HFFc6 (cell line): ENCODE measurements around the gene DCTN2. TPM values are rescaled to one million over a fixed set of nuclear protein-coding genes. Genes with fewer than 3 reads are reported as not detected.
A peak's percentile ranks its signal among the peaks of the same experiment; 100 is the strongest.

Source experiments
- DNase-seq: peaks from one replicate; pipeline ENCODE4 v3.0.0-alpha.2; 2018
- H3K27ac Mint-ChIP-seq: 2 replicates; pipeline ENCODE4 v1.8.0; 2020; ENCODE audit warnings: mild to moderate bottlenecking, mixed read lengths
- H3K27me3 Mint-ChIP-seq: 2 replicates; pipeline ENCODE4 v1.8.0; 2021; ENCODE audit warnings: mild to moderate bottlenecking, moderate library complexity, mixed read lengths; ENCODE audit not compliant: insufficient read depth
- H3K36me3 Mint-ChIP-seq: 2 replicates; pipeline ENCODE4 v1.8.0; 2021; ENCODE audit warnings: low read depth, mixed read lengths
- H3K4me1 Mint-ChIP-seq: 2 replicates; pipeline ENCODE4 v1.8.0; 2020; ENCODE audit warnings: low read depth, mixed read lengths
- H3K4me3 Mint-ChIP-seq: 2 replicates; pipeline ENCODE4 v1.8.0; 2020; ENCODE audit warnings: mild to moderate bottlenecking, moderate library complexity, mixed read lengths
- H3K9me3 Mint-ChIP-seq: 2 replicates; pipeline ENCODE4 v1.8.0; 2020; ENCODE audit warnings: mild to moderate bottlenecking, mixed read lengths
- total RNA-seq, 6 experiments: library from RNA; stranded (reverse); fragmentation: NEBNext Ultra II Directional; extraction: Animal tissue kit (Norgen Biotek cat#: 25700); gene quantifications; 2 replicates in 1 of 6; 3 replicates in 5 of 6; pipeline ENCODE4 v1.2.3, GENCODE V29; 2021
- TF ChIP-seq, protein P1 (sequence below): fragments of 200-600 bp; sonication (generic); IDR thresholded peaks from 2 replicates; pipeline ENCODE4 v1.5.0; 2021; ENCODE audit warnings: antibody characterized with exemption, mild to moderate bottlenecking

DCTN2 gene
- total RNA-seq, 6 experiments from 2014 or later = 110 to 123 (median 116) TPM

DNA sequence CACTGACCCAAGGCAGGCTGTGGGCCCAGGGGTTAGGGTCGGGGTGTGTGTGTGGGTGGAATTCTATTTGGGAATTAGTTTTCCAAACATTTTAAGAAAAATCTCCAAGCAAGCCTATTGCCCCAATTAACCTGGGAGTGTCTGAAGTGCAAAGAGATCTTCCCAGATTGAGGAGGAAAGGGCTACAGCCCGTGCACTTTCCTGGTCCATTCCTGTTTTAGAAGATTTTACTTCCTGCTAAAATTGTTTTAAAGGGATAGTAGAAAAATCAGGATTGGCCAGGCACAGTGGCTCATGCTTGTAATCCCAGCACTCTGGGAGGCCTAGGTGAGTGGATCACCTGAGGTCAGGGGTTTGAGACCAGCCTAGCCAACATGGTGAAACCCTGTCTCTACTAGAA is 5.3 kb downstream of the DCTN2 start:
- Mint-ChIP-seq H3K36me3 (peaks cover 45% of the 10 kb centered on the region), H3K4me3 (no peak overlapping the region), H3K9me3 (no peaks in the 10 kb centered on the region), H3K27me3 (no peaks in the 10 kb centered on the region; the same call in 1 of the 2 replicates), H3K27ac (no peak overlapping the region), H3K4me1 (peaks cover 38% of the 10 kb centered on the region)
- TF ChIP-seq, protein P1, sequence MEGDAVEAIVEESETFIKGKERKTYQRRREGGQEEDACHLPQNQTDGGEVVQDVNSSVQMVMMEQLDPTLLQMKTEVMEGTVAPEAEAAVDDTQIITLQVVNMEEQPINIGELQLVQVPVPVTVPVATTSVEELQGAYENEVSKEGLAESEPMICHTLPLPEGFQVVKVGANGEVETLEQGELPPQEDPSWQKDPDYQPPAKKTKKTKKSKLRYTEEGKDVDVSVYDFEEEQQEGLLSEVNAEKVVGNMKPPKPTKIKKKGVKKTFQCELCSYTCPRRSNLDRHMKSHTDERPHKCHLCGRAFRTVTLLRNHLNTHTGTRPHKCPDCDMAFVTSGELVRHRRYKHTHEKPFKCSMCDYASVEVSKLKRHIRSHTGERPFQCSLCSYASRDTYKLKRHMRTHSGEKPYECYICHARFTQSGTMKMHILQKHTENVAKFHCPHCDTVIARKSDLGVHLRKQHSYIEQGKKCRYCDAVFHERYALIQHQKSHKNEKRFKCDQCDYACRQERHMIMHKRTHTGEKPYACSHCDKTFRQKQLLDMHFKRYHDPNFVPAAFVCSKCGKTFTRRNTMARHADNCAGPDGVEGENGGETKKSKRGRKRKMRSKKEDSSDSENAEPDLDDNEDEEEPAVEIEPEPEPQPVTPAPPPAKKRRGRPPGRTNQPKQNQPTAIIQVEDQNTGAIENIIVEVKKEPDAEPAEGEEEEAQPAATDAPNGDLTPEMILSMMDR = no peak
- no peak for DNase-seq

GRCh38 chr12:57541001-57541400 is 6.0 kb downstream of the DCTN2 start:
- peaks cover 38% of the 10 kb centered on the region for H3K36me3 Mint-ChIP-seq
- H3K27me3 Mint-ChIP-seq = no peaks in the 10 kb centered on the region; the same call in 1 of the 2 replicates
- no peak for DNase-seq
- TF ChIP-seq, protein P1 = no peak
- H3K27ac Mint-ChIP-seq = peak overlapping the region; percentile 51
- H3K9me3 Mint-ChIP-seq = no peaks in the 10 kb centered on the region
- H3K4me3 Mint-ChIP-seq = no peak overlapping the region
- peaks cover 35% of the 10 kb centered on the region for H3K4me1 Mint-ChIP-seq

- Mint-ChIP-seq H3K4me1 (peaks cover 20% of the 10 kb centered on the region), H3K27ac (no peak overlapping the region), H3K36me3 (peaks cover 37% of the 10 kb centered on the region)
These were observed 7.7 kb downstream of the DCTN2 start for GRCh38 chr12:57539134-57539768.

DNA sequence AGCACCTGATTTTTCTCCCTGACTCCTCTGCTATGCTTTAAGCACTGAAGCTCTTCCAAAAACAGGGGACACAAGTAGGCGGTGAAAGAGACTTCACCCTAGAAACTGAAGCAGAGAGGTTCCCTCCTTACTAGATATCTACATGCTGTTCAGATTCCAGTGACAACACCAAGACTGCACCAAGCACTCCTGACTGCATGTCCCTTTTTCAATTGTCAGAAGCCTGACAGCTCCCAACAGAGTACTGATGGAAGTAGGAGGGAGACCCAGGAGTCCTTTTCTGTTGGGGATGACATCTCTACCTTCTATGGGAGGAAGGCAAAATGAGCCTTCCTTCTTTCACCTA is 10.4 kb downstream of the DCTN2 start:
- H3K4me3 Mint-ChIP-seq = no peak overlapping the region
- no peak overlapping the region for H3K27ac Mint-ChIP-seq
- TF ChIP-seq, protein P1 = no peak
- peaks cover 52% of the 10 kb centered on the region for H3K36me3 Mint-ChIP-seq
- H3K4me1 Mint-ChIP-seq = peaks cover 11% of the 10 kb centered on the region
- H3K27me3 Mint-ChIP-seq = no peaks in the 10 kb centered on the region
- H3K9me3 Mint-ChIP-seq = no peaks in the 10 kb centered on the region
- DNase-seq = no peak

More at GRCh38 chr12:57539134-57539768, 7.7 kb downstream of the DCTN2 start:
- no peak for DNase-seq
- TF ChIP-seq, protein P1 = no peak
- H3K27me3 Mint-ChIP-seq = no peaks in the 10 kb centered on the region
- H3K4me3 Mint-ChIP-seq = no peak overlapping the region
- H3K9me3 Mint-ChIP-seq = no peaks in the 10 kb centered on the region

DNA sequence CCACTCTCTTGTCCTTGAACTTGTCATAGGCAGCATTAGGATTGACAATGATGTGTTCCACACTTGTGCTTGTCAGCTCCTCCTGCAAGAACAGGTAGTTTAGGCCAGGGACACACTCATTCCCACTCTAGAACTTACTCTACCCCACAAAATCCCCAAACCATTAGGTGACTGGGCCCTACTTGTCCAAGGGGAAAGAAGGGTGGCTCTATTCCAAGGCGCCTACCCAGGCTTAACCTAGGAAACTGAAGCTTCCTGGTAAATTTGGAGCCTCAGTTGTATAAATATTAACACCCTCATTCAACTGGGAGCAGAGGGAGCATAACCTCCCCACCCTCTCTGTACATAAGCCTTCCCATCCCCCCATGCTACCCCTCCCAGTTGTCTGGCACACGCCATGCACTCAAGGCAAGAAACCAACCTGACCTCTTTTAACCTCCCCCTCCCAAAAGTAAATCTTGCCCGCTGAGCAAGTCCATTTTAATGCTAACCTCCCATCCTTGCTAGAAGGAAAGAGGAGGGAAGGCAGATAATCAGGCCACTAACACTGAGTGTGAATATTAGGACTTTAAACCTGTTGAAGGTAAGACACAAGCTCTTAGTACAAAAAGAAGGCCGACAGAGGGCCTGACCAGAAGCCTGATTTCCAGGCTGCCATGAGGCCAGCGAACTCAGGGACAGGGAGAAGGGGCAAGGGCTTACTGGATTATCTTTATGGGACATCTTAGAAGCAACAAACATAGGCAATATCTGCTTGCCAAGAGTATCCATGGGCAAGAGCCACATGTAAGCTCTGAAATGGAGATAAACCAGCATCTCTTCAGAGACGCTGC is 11.0 kb downstream of the DCTN2 start:
- H3K27ac Mint-ChIP-seq = peak overlapping the region; percentile 36; the same call in 1 of the 2 replicates
- H3K4me3 Mint-ChIP-seq = no peak overlapping the region
- no peaks in the 10 kb centered on the region for H3K9me3 Mint-ChIP-seq
- TF ChIP-seq, protein P1 = no peak
- peaks cover 48% of the 10 kb centered on the region for H3K36me3 Mint-ChIP-seq
- peaks cover 6% of the 10 kb centered on the region for H3K4me1 Mint-ChIP-seq
- no peaks in the 10 kb centered on the region for H3K27me3 Mint-ChIP-seq
- no peak for DNase-seq
